Neutrophil (primary cell): ENCODE measurements around the gene CREB3L1.
A peak's percentile ranks its signal among the peaks of the same experiment; 100 is the strongest.

Experiments
- H3K27ac ChIP-seq: fragments of 200-600 bp; sonication (generic); 2 replicates; pipeline ENCODE4 v1.5.1; 2016; ENCODE audit warnings: mild to moderate bottlenecking, moderate library complexity
- H3K27me3 ChIP-seq: fragments of 200-600 bp; sonication (generic); 2 replicates; pipeline ENCODE4 v1.6.0; 2016; ENCODE audit warnings: mild to moderate bottlenecking
- H3K36me3 ChIP-seq: fragments of 200-600 bp; sonication (generic); 2 replicates; pipeline ENCODE4 v1.5.1; 2017
- H3K4me1 ChIP-seq, 2 experiments: fragments of 200-600 bp in 1 of 2; sonication (generic) in 1 of 2; 1 replicate in 1 of 2; 2 replicates in 1 of 2; pipeline versions ENCODE4 v1.5.1 to v1.6.1; 2013 to 2016; ENCODE audit warnings: low read depth in 1 of 2, low read length in 1 of 2, mild to moderate bottlenecking in 1 of 2, moderate library complexity in 1 of 2; ENCODE audit not compliant: control insufficient read depth in 1 of 2, insufficient read depth in 1 of 2
- H3K4me3 ChIP-seq, 2 experiments: fragments of 200-600 bp in 1 of 2; sonication (generic) in 1 of 2; 1 replicate in 1 of 2; 2 replicates in 1 of 2; pipeline ENCODE4 v1.5.1; 2013 to 2016; ENCODE audit warnings: low read depth in 1 of 2, low read length in 1 of 2, mild to moderate bottlenecking in 1 of 2, moderate library complexity in 1 of 2
- H3K9me3 ChIP-seq: fragments of 200-600 bp; sonication (generic); 2 replicates; pipeline ENCODE4 v1.5.1; 2016
- CTCF ChIP-seq: fragments of 200-600 bp; sonication (generic); IDR thresholded peaks from 2 replicates; pipeline ENCODE4 v1.5.1; 2016; ENCODE audit warnings: antibody characterized with exemption

CREB3L1 gene

GRCh38 chr11:46353698-46354097 lies 76.2 kb downstream of the CREB3L1 start:
- Histone ChIP-seq H3K9me3 (no peaks in the 10 kb centered on the region), H3K36me3 (peaks cover 24% of the 10 kb centered on the region), H3K4me1 (peaks cover 87 to 88% of the 10 kb centered on the region in 2 experiments), H3K27me3 (no peaks in the 10 kb centered on the region), H3K4me3 (no peak overlapping the region), H3K27ac (peak overlapping the region; percentile 94)
- no peak for TF ChIP-seq CTCF

GRCh38 chr11:46356924-46357482 lies 79.5 kb downstream of the CREB3L1 start:
- no peaks in the 10 kb centered on the region for H3K27me3 ChIP-seq
- peaks cover 9% of the 10 kb centered on the region for H3K36me3 ChIP-seq
- peaks cover 83 to 85% of the 10 kb centered on the region in 2 experiments for H3K4me1 ChIP-seq
- no peaks in the 10 kb centered on the region for H3K9me3 ChIP-seq
- no peak for TF ChIP-seq CTCF
- peak overlapping the region; percentile 81 for H3K27ac ChIP-seq
- H3K4me3 ChIP-seq: peak overlapping the region; percentile 29 to 30

- peak overlapping the region; percentile 81 for H3K27ac ChIP-seq
- peaks cover 9% of the 10 kb centered on the region for H3K36me3 ChIP-seq
- peak overlapping the region; percentile 29 to 30 for H3K4me3 ChIP-seq
- no peaks in the 10 kb centered on the region for H3K27me3 ChIP-seq
- peaks cover 83 to 85% of the 10 kb centered on the region in 2 experiments for H3K4me1 ChIP-seq
- no peak for TF ChIP-seq CTCF
- H3K9me3 ChIP-seq: no peaks in the 10 kb centered on the region
These were observed 80.0 kb downstream of the CREB3L1 start for GRCh38 chr11:46357483-46357936.

GRCh38 chr11:46359953-46360352 lies 82.5 kb downstream of the CREB3L1 start:
- Histone ChIP-seq H3K27ac (peak overlapping the region; percentile 88), H3K36me3 (peaks cover 13% of the 10 kb centered on the region), H3K4me1 (peaks cover 84 to 94% of the 10 kb centered on the region in 2 experiments)

GRCh38 chr11:46360878-46361277 lies 83.4 kb downstream of the CREB3L1 start:
- TF ChIP-seq CTCF: no peak
- peaks cover 80 to 90% of the 10 kb centered on the region in 2 experiments for H3K4me1 ChIP-seq
- H3K4me3 ChIP-seq: peak overlapping the region; percentile 58 to 69
- peaks cover 20% of the 10 kb centered on the region for H3K36me3 ChIP-seq
- peak overlapping the region; percentile 88 for H3K27ac ChIP-seq
- no peaks in the 10 kb centered on the region for H3K27me3 ChIP-seq
- H3K9me3 ChIP-seq: no peaks in the 10 kb centered on the region

More at GRCh38 chr11:46359953-46360352, 82.5 kb downstream of the CREB3L1 start:
- no peak for TF ChIP-seq CTCF
- no peaks in the 10 kb centered on the region for H3K27me3 ChIP-seq
- no peak overlapping the region for H3K4me3 ChIP-seq
- H3K9me3 ChIP-seq: no peaks in the 10 kb centered on the region
